DOHH2 (cell line): ENCODE data around the gene ZNF653.
A peak's percentile ranks its signal among the peaks of the same experiment; 100 is the strongest.

Experiments
- H3F3A ChIP-seq: fragments of 200-600 bp; sonication (generic), shearing (Covaris generic); 2 replicates; pipeline ENCODE4 v1.6.0; 2016; ENCODE audit warnings: antibody characterized with exemption, mild to moderate bottlenecking; ENCODE audit not compliant: control insufficient read depth, insufficient read depth
- H3K27ac ChIP-seq: fragments of 200-600 bp; sonication (generic); 2 replicates; pipeline ENCODE4 v1.5.1; 2014; ENCODE audit warnings: low read depth, mild to moderate bottlenecking, low read length, moderate library complexity
- H3K27me3 ChIP-seq: fragments of 200-600 bp; sonication (generic); 2 replicates; pipeline ENCODE4 v1.6.1; 2014; ENCODE audit warnings: mild to moderate bottlenecking, low read length, mixed read lengths; ENCODE audit not compliant: control insufficient read depth
- H3K36me3 ChIP-seq: fragments of 200-600 bp; sonication (generic); 2 replicates; pipeline ENCODE4 v1.6.1; 2014; ENCODE audit warnings: mild to moderate bottlenecking, low read length, moderate library complexity, mixed read lengths; ENCODE audit not compliant: control insufficient read depth
- H3K4me1 ChIP-seq: fragments of 200-600 bp; sonication (generic); 2 replicates; pipeline ENCODE4 v1.6.1; 2014; ENCODE audit warnings: mild to moderate bottlenecking, low read length, mixed read lengths; ENCODE audit not compliant: control insufficient read depth
- H3K4me2 ChIP-seq: fragments of 200-600 bp; sonication (generic); 2 replicates; pipeline ENCODE4 v1.6.0; 2014; ENCODE audit warnings: mild to moderate bottlenecking, low read length, moderate library complexity
- H3K4me3 ChIP-seq: fragments of 200-600 bp; sonication (generic); 2 replicates; pipeline ENCODE4 v1.5.1; 2014; ENCODE audit warnings: mild to moderate bottlenecking, low read length, mixed read lengths
- H3K79me2 ChIP-seq: fragments of 200-600 bp; sonication (generic); 2 replicates; pipeline ENCODE4 v1.6.1; 2014; ENCODE audit warnings: mild to moderate bottlenecking, low read length, mixed read lengths; ENCODE audit not compliant: control insufficient read depth
- H3K9me2 ChIP-seq: fragments of 200-600 bp; sonication (generic); replicated peaks from 2 replicates; pipeline ENCODE4 v1.6.1; 2014; ENCODE audit warnings: mild to moderate bottlenecking, low read length, mixed read lengths; ENCODE audit not compliant: control insufficient read depth
- H3K9me3 ChIP-seq: fragments of 200-600 bp; sonication (generic); 2 replicates; pipeline ENCODE4 v1.6.1; 2014; ENCODE audit warnings: antibody characterized with exemption, low read length, mixed read lengths; ENCODE audit not compliant: control insufficient read depth, insufficient read depth
- H4K20me1 ChIP-seq: fragments of 200-600 bp; sonication (generic); 2 replicates; pipeline ENCODE4 v1.6.0; 2014; ENCODE audit warnings: low read depth, mild to moderate bottlenecking, antibody characterized with exemption, low read length, moderate library complexity; ENCODE audit not compliant: control insufficient read depth, insufficient read depth
- EZH2phosphoT487 ChIP-seq: fragments of 200-600 bp; sonication (generic); IDR thresholded peaks from 2 replicates; pipeline ENCODE4 v1.6.1; 2017; ENCODE audit warnings: borderline replicate concordance, mild to moderate bottlenecking, antibody characterized with exemption, low read length, moderate library complexity, mixed read lengths
- TF ChIP-seq, protein P1 (sequence below): fragments of 200-600 bp; sonication (generic); IDR thresholded peaks from one replicate; pipeline ENCODE4 v1.5.1; 2014; ENCODE audit warnings: antibody characterized with exemption, mild to moderate bottlenecking, low read depth, low read length; ENCODE audit not compliant: poor library complexity, severe bottlenecking

Gene ZNF653, protein sequence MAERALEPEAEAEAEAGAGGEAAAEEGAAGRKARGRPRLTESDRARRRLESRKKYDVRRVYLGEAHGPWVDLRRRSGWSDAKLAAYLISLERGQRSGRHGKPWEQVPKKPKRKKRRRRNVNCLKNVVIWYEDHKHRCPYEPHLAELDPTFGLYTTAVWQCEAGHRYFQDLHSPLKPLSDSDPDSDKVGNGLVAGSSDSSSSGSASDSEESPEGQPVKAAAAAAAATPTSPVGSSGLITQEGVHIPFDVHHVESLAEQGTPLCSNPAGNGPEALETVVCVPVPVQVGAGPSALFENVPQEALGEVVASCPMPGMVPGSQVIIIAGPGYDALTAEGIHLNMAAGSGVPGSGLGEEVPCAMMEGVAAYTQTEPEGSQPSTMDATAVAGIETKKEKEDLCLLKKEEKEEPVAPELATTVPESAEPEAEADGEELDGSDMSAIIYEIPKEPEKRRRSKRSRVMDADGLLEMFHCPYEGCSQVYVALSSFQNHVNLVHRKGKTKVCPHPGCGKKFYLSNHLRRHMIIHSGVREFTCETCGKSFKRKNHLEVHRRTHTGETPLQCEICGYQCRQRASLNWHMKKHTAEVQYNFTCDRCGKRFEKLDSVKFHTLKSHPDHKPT

DNA sequence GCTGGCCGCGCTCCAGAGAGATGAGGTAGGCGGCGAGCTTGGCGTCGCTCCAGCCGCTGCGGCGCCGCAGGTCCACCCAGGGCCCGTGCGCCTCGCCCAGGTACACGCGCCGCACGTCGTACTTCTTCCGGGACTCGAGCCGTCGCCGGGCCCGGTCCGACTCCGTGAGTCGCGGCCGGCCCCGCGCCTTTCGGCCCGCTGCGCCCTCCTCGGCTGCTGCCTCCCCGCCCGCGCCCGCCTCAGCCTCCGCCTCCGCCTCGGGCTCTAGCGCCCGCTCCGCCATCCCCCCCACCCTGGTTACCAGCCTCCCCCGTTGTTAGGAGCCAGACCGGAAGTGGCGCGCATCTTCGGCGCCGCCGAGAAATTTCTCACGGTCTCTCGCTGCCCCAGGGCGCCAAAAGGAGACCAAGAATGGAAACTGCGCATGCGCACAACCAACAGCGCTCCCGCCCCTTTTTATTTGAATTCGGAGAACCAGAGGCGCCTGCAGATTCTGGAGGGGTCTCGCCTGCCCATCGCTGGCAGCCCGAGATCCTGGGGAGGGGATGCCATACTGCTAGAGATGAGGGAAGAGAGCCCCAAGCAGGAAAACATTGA is at the start of gene ZNF653:
Gene ZNF653 (minus strand): TSS at position 336 of the 597 bp plus-strand sequence. CDS start 53 bp downstream, at position 283.
- H3K9me3 ChIP-seq: no peaks in the 10 kb centered on the region
- TF ChIP-seq, protein P1, sequence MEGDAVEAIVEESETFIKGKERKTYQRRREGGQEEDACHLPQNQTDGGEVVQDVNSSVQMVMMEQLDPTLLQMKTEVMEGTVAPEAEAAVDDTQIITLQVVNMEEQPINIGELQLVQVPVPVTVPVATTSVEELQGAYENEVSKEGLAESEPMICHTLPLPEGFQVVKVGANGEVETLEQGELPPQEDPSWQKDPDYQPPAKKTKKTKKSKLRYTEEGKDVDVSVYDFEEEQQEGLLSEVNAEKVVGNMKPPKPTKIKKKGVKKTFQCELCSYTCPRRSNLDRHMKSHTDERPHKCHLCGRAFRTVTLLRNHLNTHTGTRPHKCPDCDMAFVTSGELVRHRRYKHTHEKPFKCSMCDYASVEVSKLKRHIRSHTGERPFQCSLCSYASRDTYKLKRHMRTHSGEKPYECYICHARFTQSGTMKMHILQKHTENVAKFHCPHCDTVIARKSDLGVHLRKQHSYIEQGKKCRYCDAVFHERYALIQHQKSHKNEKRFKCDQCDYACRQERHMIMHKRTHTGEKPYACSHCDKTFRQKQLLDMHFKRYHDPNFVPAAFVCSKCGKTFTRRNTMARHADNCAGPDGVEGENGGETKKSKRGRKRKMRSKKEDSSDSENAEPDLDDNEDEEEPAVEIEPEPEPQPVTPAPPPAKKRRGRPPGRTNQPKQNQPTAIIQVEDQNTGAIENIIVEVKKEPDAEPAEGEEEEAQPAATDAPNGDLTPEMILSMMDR: no peak
- TF ChIP-seq EZH2phosphoT487: no peak
- no peaks in the 10 kb centered on the region for H3K9me2 ChIP-seq
- H3K79me2 ChIP-seq: peaks cover 34% of the 10 kb centered on the region
- H3K27ac ChIP-seq: peak within 1 kb of the TSS; percentile 76
- peaks cover 25% of the 10 kb centered on the region for H3K4me1 ChIP-seq
- peak within 1 kb of the TSS; percentile 92 for H3K4me2 ChIP-seq
- H3F3A ChIP-seq: peaks cover 5% of the 10 kb centered on the region; the same call in 1 of the 2 replicates
- H3K36me3 ChIP-seq: peaks cover 12% of the 10 kb centered on the region
- peak within 1 kb of the TSS; percentile 90 for H3K4me3 ChIP-seq
- no peaks in the 10 kb centered on the region for H4K20me1 ChIP-seq
- no peaks in the 10 kb centered on the region for H3K27me3 ChIP-seq

DNA sequence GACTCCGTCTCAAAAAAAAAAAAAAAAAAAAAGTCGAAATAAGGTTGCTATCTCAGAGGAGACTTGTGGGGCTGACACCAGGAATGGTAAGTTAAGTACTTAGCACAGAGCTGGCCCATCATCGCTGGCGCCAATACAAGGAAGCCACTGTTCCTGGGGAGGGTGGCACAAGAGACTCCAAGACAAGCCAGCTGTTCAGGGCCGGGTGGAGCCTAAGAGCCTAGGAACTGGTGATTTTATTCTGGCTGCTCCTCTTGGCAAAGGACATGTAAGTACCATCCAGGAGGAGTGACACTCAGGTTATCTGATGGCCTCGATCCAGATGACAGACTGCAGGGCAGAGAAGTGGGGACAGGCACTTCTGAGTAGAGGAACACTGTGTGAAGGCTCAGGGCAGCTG is 49.6 kb upstream of the ZNF653 start:
- no peak overlapping the region for H3K4me2 ChIP-seq
- H3K4me1 ChIP-seq: peaks cover 44% of the 10 kb centered on the region
- H3K79me2 ChIP-seq: peaks cover 49% of the 10 kb centered on the region

DNA sequence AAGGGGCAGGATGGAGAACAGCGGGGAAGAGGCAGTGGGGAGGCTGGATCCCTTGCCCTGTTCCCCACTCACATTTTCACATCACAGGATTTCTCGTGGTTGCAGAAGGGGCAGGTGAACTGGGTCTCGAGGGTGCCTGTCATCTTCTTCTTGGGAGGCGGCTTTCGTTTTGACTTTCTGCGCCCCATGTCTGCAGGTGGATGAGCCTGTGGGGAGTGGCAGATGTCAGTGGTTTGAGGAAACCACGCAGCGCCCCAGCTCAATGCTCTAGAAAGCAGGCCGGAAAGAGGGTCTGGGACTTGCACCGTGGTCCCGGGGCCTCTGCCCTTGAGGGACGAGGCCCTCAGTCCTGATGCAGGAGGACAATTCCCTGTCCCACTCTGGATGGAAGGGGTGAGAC is 48.5 kb upstream of the ZNF653 start:
- Histone ChIP-seq H3K9me2 (no peaks in the 10 kb centered on the region), H3K36me3 (peaks cover 43% of the 10 kb centered on the region), H3K79me2 (peaks cover 39% of the 10 kb centered on the region), H3K4me2 (peak overlapping the region; percentile 27), H4K20me1 (peaks cover 7% of the 10 kb centered on the region), H3K27ac (no peak overlapping the region), H3K4me3 (no peak overlapping the region), H3K9me3 (no peaks in the 10 kb centered on the region), H3F3A (no peaks in the 10 kb centered on the region), H3K4me1 (peaks cover 41% of the 10 kb centered on the region), H3K27me3 (no peaks in the 10 kb centered on the region)
- no peak for TF ChIP-seq EZH2phosphoT487
- TF ChIP-seq, protein P1: no peak

More for the DNA sequence above, 49.6 kb upstream of the ZNF653 start:
- Histone ChIP-seq H3K9me3 (no peaks in the 10 kb centered on the region), H4K20me1 (peaks cover 7% of the 10 kb centered on the region), H3K4me3 (no peak overlapping the region), H3K9me2 (no peaks in the 10 kb centered on the region), H3K27ac (no peak overlapping the region), H3K27me3 (no peaks in the 10 kb centered on the region), H3K36me3 (peaks cover 43% of the 10 kb centered on the region), H3F3A (peaks cover 5% of the 10 kb centered on the region)
- TF ChIP-seq, protein P1: no peak
- no peak for TF ChIP-seq EZH2phosphoT487
